CD4-positive, alpha-beta T cell (primary cell): ENCODE results near the gene PPIE. TPM values are rescaled to one million over a fixed set of nuclear protein-coding genes. Genes with fewer than 3 reads are reported as not detected.

ENCODE experiments used
- ATAC-seq: fragments of 200-7000 bp; cut with Tn5 transposase; one replicate; pipeline ENCODE4 v1.10.0; 2022; ENCODE audit warnings: mild to moderate bottlenecking; ENCODE audit not compliant: poor library complexity
- CTCF ChIA-PET: fragments of 350-600 bp; sonication (Branson Sonifier 250); formaldehyde crosslinking; loops from one replicate; lab custom pipeline; 2021; ENCODE audit warnings: antibody characterized with exemption, inconsistent platforms; lab: Charles Lee
- POLR2A ChIA-PET: fragments of 350-600 bp; sonication (Branson Sonifier 250); formaldehyde crosslinking; loops from one replicate; lab custom pipeline; 2021; ENCODE audit warnings: antibody characterized with exemption, inconsistent platforms; lab: Charles Lee
- DNase-seq, 14 experiments: peaks; one replicate each; pipeline ENCODE4 v3.0.0-alpha.2; 2013 to 2020; ENCODE audit warnings: mixed read lengths in 2 of 14
- H3K27ac ChIP-seq, 2 donors: one replicate each; pipeline versions ENCODE4 v1.5.1 to v1.7.0; 2013; ENCODE audit warnings: low read length in 2 of 2, low read depth in 1 of 2, mild to moderate bottlenecking in 1 of 2
- H3K27me3 ChIP-seq, 2 experiments: 1 replicate in 1 of 2; 2 replicates in 1 of 2; pipeline versions ENCODE4 v1.6.1 to v1.7.0; 2013; ENCODE audit warnings: low read length in 2 of 2, control low read depth in 1 of 2, mild to moderate bottlenecking in 1 of 2, moderate library complexity in 1 of 2; ENCODE audit not compliant: insufficient read depth in 2 of 2, control insufficient read depth in 1 of 2
- H3K36me3 ChIP-seq: one replicate; pipeline ENCODE4 v1.6.1; 2013; ENCODE audit warnings: low read length, control low read depth; ENCODE audit not compliant: insufficient read depth
- H3K4me1 ChIP-seq: one replicate; pipeline ENCODE4 v1.6.1; 2013; ENCODE audit warnings: low read length, control low read depth; ENCODE audit not compliant: insufficient read depth
- H3K4me3 ChIP-seq: one replicate; pipeline ENCODE4 v1.5.1; 2013; ENCODE audit warnings: mild to moderate bottlenecking, low read length, moderate library complexity
- H3K9me3 ChIP-seq, 2 experiments: 1 replicate in 1 of 2; 2 replicates in 1 of 2; pipeline versions ENCODE4 v1.6.1 to v1.7.0; 2013; ENCODE audit warnings: low read length in 2 of 2, mild to moderate bottlenecking in 2 of 2, control low read depth in 1 of 2, moderate library complexity in 1 of 2; ENCODE audit not compliant: control insufficient read depth in 1 of 2, insufficient read depth in 1 of 2
- H3K27ac Mint-ChIP-seq: one replicate; pipeline ENCODE4 v1.8.0; 2020; ENCODE audit warnings: mixed read lengths
- H3K27me3 Mint-ChIP-seq: one replicate; pipeline ENCODE4 v1.8.0; 2021; ENCODE audit warnings: mixed read lengths
- H3K36me3 Mint-ChIP-seq: one replicate; pipeline ENCODE4 v1.8.0; 2021; ENCODE audit warnings: low read depth, mixed read lengths
- H3K4me1 Mint-ChIP-seq: one replicate; pipeline ENCODE4 v1.8.0; 2021; ENCODE audit warnings: low read depth, mixed read lengths
- H3K4me3 Mint-ChIP-seq: one replicate; pipeline ENCODE4 v1.8.0; 2020; ENCODE audit warnings: mild to moderate bottlenecking, mixed read lengths
- H3K9me3 Mint-ChIP-seq: one replicate; pipeline ENCODE4 v1.8.0; 2020; ENCODE audit warnings: mixed read lengths
- CTCF ChIP-seq: fragments of 200-600 bp; IDR thresholded peaks from one replicate; pipeline ENCODE4 v1.8.0; 2022; ENCODE audit warnings: antibody characterized with exemption, mild to moderate bottlenecking
- intact Hi-C, 2 experiments: fragments of 100-400 bp; cut with DNase I in 1 of 2; cut with micrococcal nuclease in 1 of 2; formaldehyde crosslinking; loops; one replicate each; pipeline versions ENCODE4 v1.15.1 to v1.9.0; 2023 to 2025; cut with DNase I, micrococcal nuclease
- total RNA-seq, 174 experiments: library from RNA in 2 of 174; stranded (reverse) in 2 of 174; gene quantifications; one replicate each; pipeline ENCODE4 v1.2.3 and lab custom pipeline; 2021 to 2026

The PPIE gene
- total RNA-seq, 2 experiments from 2014 or later, result 45.0 to 46.7 TPM

GRCh38 chr1:39779137-39779536 lies 40.5 kb downstream of the PPIE start:
- no peak for ATAC-seq
- Mint-ChIP-seq H3K27ac (no peak overlapping the region), H3K4me1 (no peaks in the 10 kb centered on the region), H3K27me3 (peaks cover 14% of the 10 kb centered on the region), H3K4me3 (no peak overlapping the region), H3K36me3 (no peaks in the 10 kb centered on the region), H3K9me3 (no peaks in the 10 kb centered on the region)
- Histone ChIP-seq H3K4me3 (no peak overlapping the region), H3K4me1 (no peaks in the 10 kb centered on the region), H3K9me3 (no peaks in the 10 kb centered on the region), H3K36me3 (no peaks in the 10 kb centered on the region), H3K27ac (no peak overlapping the region), H3K27me3 (no peaks in the 10 kb centered on the region)
- no peak for DNase-seq
- POLR2A ChIA-PET, result no interaction called here
- no peak for TF ChIP-seq CTCF
- CTCF ChIA-PET, result no interaction called here
- intact Hi-C loops, result no loop called here

- Mint-ChIP-seq H3K4me1 (no peaks in the 10 kb centered on the region), H3K4me3 (no peak overlapping the region), H3K27me3 (peaks cover 14% of the 10 kb centered on the region), H3K27ac (no peak overlapping the region), H3K36me3 (no peaks in the 10 kb centered on the region), H3K9me3 (no peaks in the 10 kb centered on the region)
- DNase-seq (no peak), ATAC-seq (no peak)
- ChIA-PET POLR2A (no interaction called here), CTCF (no interaction called here)
- H3K36me3 ChIP-seq, result no peaks in the 10 kb centered on the region
- no peaks in the 10 kb centered on the region for H3K9me3 ChIP-seq
- no peaks in the 10 kb centered on the region for H3K4me1 ChIP-seq
- no peak overlapping the region for H3K27ac ChIP-seq
- no peak for TF ChIP-seq CTCF
- no peak overlapping the region for H3K4me3 ChIP-seq
- intact Hi-C loops, result no loop called here
- H3K27me3 ChIP-seq, result no peaks in the 10 kb centered on the region
These were observed 41.1 kb downstream of the PPIE start for GRCh38 chr1:39779821-39780220.

- Mint-ChIP-seq H3K27me3 (peaks cover 19% of the 10 kb centered on the region), H3K4me1 (no peaks in the 10 kb centered on the region), H3K9me3 (no peaks in the 10 kb centered on the region), H3K27ac (no peak overlapping the region), H3K4me3 (no peak overlapping the region), H3K36me3 (no peaks in the 10 kb centered on the region)
- Histone ChIP-seq H3K27me3 (no peaks in the 10 kb centered on the region), H3K4me3 (no peak overlapping the region), H3K27ac (no peak overlapping the region), H3K4me1 (no peaks in the 10 kb centered on the region), H3K36me3 (no peaks in the 10 kb centered on the region), H3K9me3 (no peaks in the 10 kb centered on the region)
- POLR2A ChIA-PET, result no interaction called here
- no peak for TF ChIP-seq CTCF
- DNase-seq, result no peak
- CTCF ChIA-PET, result no interaction called here
- no peak for ATAC-seq
- intact Hi-C loops, result no loop called here
These were observed 42.6 kb downstream of the PPIE start for GRCh38 chr1:39781349-39781715.
